ENCODE results near the gene SDK2. TPM values are rescaled to one million over a fixed set of nuclear protein-coding genes. Genes with fewer than 3 reads are reported as not detected.

The SDK2 gene
- total and polyA plus RNA-seq, 9 of the 15 experiments (the other 6 are each of a cell fraction or from before 2014, with no cell fraction given), result 0.04 TPM; not detected in 8

DNA sequence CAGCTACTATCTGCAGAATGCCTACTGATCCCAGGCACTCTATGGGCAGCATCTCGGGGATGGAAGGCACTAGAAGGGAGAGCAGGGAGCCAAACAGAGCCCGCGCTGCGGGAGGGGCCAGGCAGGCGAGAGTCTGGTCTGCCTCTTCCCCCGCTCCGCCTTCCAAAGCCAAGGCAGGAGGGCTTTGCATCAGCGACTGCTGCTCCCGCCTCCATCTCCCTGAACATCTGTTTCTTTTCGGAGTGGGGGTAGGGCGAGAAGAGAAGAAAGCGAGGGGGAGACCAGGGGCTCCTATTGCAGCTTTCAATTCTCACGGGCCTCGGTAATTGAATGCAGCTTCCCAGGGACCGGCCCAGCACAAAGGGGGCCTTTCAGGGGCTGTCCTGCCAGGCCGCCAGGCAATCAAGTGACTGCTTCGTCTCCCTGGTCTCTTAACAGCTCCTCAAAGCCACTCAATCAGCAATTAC, 301.0 kb downstream of the SDK2 start:
- Histone ChIP-seq H3K36me3 (ENCODE audit: control insufficient read depth, insufficient read depth, low read length) (no peaks in the 10 kb centered on the region), H3K9me1 (ENCODE audit: control insufficient read depth, insufficient read depth, low read length) (no peaks in the 10 kb centered on the region), H3K79me2 (ENCODE audit: control insufficient read depth, insufficient read depth, low read length) (no peaks in the 10 kb centered on the region), H3K4me2 (ENCODE audit: insufficient read depth, low read length) (no peak overlapping the region), H4K20me1 (replicated peaks; ENCODE audit: control insufficient read depth, insufficient read depth, low read length) (no peaks in the 10 kb centered on the region), H3K9me3 (replicated peaks; ENCODE audit: control insufficient read depth, insufficient read depth, low read depth, low read length) (no peaks in the 10 kb centered on the region), H3K27me3 (ENCODE audit: control insufficient read depth in 2 of 2, insufficient read depth in 2 of 2, low read length in 2 of 2) (peaks cover 27 to 67% of the 10 kb centered on the region in 2 experiments), H3K4me1 (replicated peaks in 1 of 2; ENCODE audit: control insufficient read depth in 2 of 2, insufficient read depth in 2 of 2, low read length in 2 of 2) (peaks cover 0 to 19% of the 10 kb centered on the region in 2 experiments; a peak in 2 of 5 replicates), H3K4me3 (no peak overlapping the region), H3K9ac (ENCODE audit: insufficient read depth in 1 of 2, low read depth in 2 of 2, low read length in 2 of 2) (peak overlapping the region in 1 of 2 experiments; percentile 52; a peak in 1 of 4 replicates), H3K27ac (ENCODE audit: extremely low read depth, low read depth, low read length) (no peak overlapping the region), H2AFZ (ENCODE audit: low read depth, low read length) (no peak overlapping the region)
- in situ Hi-C loops (cut with MboI), result no loop called here
- ChIA-PET POLR2A (no interaction called here), CTCF (ENCODE audit: low intra/inter-chr PET ratio) (no interaction called here)
- no TSS peak for BruUV-seq (replicated peaks)
- no peak for FAIRE-seq
- intact Hi-C loops (cut with micrococcal nuclease), result no loop called here
- 6% methylated on average over 10 of the region's 17 CpGs for WGBS (ENCODE audit: insufficient coverage, low coverage, missing lambda C conversion rate)
- peak in 3 of 4 experiments; percentile 30 to 63 (median 58) for DNase-seq (ENCODE audit: extremely low read depth in 1 of 4, low spot score in 3 of 4)
- TF ChIP-seq SMARCC2 (IDR thresholded peaks at IDR 0.05; ENCODE audit: low read depth) (no peak), SMARCE1 (IDR thresholded peaks at IDR 0.05) (no peak), ZC3H4 (CRISPR knock-in tag; IDR thresholded peaks at IDR 0.05; ENCODE audit: borderline replicate concordance) (no peak), GABPA (tag; conservative IDR thresholded peaks at IDR 0.05; ENCODE audit: low read depth) (no peak), SMAD4 (CRISPR knock-in tag; conservative IDR thresholded peaks at IDR 0.05) (no peak), PPARD (CRISPR knock-in tag; IDR thresholded peaks at IDR 0.05) (no peak), SUPT5H (IDR thresholded peaks at IDR 0.05) (no peak), PCBP2 (IDR thresholded peaks at IDR 0.05; ENCODE audit: low read depth, low read length, poor library complexity, severe bottlenecking) (no peak), ZNF445 (CRISPR knock-in tag; IDR thresholded peaks at IDR 0.05; ENCODE audit: low read depth) (no peak), PHB (CRISPR knock-in tag; IDR thresholded peaks at IDR 0.05) (no peak)
- TF ChIP-seq, protein P1, sequence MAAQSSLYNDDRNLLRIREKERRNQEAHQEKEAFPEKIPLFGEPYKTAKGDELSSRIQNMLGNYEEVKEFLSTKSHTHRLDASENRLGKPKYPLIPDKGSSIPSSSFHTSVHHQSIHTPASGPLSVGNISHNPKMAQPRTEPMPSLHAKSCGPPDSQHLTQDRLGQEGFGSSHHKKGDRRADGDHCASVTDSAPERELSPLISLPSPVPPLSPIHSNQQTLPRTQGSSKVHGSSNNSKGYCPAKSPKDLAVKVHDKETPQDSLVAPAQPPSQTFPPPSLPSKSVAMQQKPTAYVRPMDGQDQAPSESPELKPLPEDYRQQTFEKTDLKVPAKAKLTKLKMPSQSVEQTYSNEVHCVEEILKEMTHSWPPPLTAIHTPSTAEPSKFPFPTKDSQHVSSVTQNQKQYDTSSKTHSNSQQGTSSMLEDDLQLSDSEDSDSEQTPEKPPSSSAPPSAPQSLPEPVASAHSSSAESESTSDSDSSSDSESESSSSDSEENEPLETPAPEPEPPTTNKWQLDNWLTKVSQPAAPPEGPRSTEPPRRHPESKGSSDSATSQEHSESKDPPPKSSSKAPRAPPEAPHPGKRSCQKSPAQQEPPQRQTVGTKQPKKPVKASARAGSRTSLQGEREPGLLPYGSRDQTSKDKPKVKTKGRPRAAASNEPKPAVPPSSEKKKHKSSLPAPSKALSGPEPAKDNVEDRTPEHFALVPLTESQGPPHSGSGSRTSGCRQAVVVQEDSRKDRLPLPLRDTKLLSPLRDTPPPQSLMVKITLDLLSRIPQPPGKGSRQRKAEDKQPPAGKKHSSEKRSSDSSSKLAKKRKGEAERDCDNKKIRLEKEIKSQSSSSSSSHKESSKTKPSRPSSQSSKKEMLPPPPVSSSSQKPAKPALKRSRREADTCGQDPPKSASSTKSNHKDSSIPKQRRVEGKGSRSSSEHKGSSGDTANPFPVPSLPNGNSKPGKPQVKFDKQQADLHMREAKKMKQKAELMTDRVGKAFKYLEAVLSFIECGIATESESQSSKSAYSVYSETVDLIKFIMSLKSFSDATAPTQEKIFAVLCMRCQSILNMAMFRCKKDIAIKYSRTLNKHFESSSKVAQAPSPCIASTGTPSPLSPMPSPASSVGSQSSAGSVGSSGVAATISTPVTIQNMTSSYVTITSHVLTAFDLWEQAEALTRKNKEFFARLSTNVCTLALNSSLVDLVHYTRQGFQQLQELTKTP (IDR thresholded peaks at IDR 0.05; ENCODE audit: low read depth in 1 of 2, partially characterized antibody in 2 of 2), result no peak
- TF ChIP-seq, protein P2, sequence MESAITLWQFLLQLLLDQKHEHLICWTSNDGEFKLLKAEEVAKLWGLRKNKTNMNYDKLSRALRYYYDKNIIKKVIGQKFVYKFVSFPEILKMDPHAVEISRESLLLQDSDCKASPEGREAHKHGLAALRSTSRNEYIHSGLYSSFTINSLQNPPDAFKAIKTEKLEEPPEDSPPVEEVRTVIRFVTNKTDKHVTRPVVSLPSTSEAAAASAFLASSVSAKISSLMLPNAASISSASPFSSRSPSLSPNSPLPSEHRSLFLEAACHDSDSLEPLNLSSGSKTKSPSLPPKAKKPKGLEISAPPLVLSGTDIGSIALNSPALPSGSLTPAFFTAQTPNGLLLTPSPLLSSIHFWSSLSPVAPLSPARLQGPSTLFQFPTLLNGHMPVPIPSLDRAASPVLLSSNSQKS (CRISPR knock-in tag; IDR thresholded peaks at IDR 0.05), result no peak
- TF ChIP-seq, protein P3, sequence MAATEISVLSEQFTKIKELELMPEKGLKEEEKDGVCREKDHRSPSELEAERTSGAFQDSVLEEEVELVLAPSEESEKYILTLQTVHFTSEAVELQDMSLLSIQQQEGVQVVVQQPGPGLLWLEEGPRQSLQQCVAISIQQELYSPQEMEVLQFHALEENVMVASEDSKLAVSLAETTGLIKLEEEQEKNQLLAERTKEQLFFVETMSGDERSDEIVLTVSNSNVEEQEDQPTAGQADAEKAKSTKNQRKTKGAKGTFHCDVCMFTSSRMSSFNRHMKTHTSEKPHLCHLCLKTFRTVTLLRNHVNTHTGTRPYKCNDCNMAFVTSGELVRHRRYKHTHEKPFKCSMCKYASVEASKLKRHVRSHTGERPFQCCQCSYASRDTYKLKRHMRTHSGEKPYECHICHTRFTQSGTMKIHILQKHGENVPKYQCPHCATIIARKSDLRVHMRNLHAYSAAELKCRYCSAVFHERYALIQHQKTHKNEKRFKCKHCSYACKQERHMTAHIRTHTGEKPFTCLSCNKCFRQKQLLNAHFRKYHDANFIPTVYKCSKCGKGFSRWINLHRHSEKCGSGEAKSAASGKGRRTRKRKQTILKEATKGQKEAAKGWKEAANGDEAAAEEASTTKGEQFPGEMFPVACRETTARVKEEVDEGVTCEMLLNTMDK (IDR thresholded peaks at IDR 0.05; ENCODE audit: borderline replicate concordance, insufficient read depth, low read depth, low read length, poor library complexity, severe bottlenecking), result no peak
- TF ChIP-seq, protein P4, sequence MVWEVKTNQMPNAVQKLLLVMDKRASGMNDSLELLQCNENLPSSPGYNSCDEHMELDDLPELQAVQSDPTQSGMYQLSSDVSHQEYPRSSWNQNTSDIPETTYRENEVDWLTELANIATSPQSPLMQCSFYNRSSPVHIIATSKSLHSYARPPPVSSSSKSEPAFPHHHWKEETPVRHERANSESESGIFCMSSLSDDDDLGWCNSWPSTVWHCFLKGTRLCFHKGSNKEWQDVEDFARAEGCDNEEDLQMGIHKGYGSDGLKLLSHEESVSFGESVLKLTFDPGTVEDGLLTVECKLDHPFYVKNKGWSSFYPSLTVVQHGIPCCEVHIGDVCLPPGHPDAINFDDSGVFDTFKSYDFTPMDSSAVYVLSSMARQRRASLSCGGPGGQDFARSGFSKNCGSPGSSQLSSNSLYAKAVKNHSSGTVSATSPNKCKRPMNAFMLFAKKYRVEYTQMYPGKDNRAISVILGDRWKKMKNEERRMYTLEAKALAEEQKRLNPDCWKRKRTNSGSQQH (CRISPR knock-in tag; IDR thresholded peaks at IDR 0.05), result no peak
- ATAC-seq, result peak; percentile 65

Data from K562 (cell line).